RWPE1 (cell line): ENCODE data around the gene NAA16.

Source experiments
- CTCF ChIA-PET: fragments of 350-600 bp; sonication (Branson Sonifier 250); formaldehyde crosslinking; extraction: SDS; loops from one replicate; lab custom pipeline; 2021; lab: Yijun Ruan, JAX
- POLR2A ChIA-PET: fragments of 400-600 bp; formaldehyde crosslinking; extraction: SDS; loops from one replicate; lab custom pipeline; 2020; ENCODE audit warnings: antibody characterized with exemption; ENCODE audit not compliant: low non-redundant PET; lab: Yijun Ruan, JAX
- DNase-seq: peaks from one replicate; pipeline ENCODE4 v3.0.0; 2012; ENCODE audit warnings: low spot score
- H3K27ac ChIP-seq: fragments of 450-650 bp; 2 replicates; pipeline ENCODE4 v1.5.1; 2017
- CTCF ChIP-seq: fragments of 450-650 bp; conservative IDR thresholded peaks from 2 replicates; pipeline ENCODE4 v1.5.1; 2017; ENCODE audit warnings: low read depth, mild to moderate bottlenecking

The NAA16 gene

GRCh38 chr13:41310963-41311405, at the start of gene NAA16:
Gene NAA16, plus strand, starts transcription at chr13:41311267. Its CDS starts 262 bp downstream, at chr13:41311529.
- DNase-seq, result peak; percentile 93
- H3K27ac ChIP-seq, result peak within 1 kb of the TSS; percentile 94
- CTCF ChIA-PET, result no interaction called here
- TF ChIP-seq CTCF, result no peak
- POLR2A ChIA-PET, result no interaction called here

GRCh38 chr13:41263261-41263971, 47.7 kb upstream of the NAA16 start, which contains the start of gene MTRF1:
Gene MTRF1, minus strand, starts transcription at chr13:41263576. Its CDS starts 2,669 bp downstream, at chr13:41260907.
- DNase-seq, result peak; percentile 88
- peak within 1 kb of the TSS; percentile 79 for H3K27ac ChIP-seq
- POLR2A ChIA-PET, result no interaction called here
- TF ChIP-seq CTCF, result no peak
- CTCF ChIA-PET, result interaction anchor here (0.5 kb wide), 1 partner anchor 841 kb away, joined by 3 read pairs; no protein-coding TSS in a partner anchor

GRCh38 chr13:41267106-41267505, 44.0 kb upstream of the NAA16 start:
- POLR2A ChIA-PET, result no interaction called here
- CTCF ChIA-PET, result no interaction called here
- DNase-seq, result no peak

GRCh38 chr13:41268764-41269163, 42.3 kb upstream of the NAA16 start:
- ChIA-PET CTCF (interaction anchor here (0.6 to 1.6 kb wide), 2 partner anchors 16 to 195 kb away, joined by 4 read pairs; no protein-coding TSS in a partner anchor), POLR2A (no interaction called here)
- TF ChIP-seq CTCF, result no peak

More at GRCh38 chr13:41267106-41267505, 44.0 kb upstream of the NAA16 start:
- no peak for TF ChIP-seq CTCF
- no peak overlapping the region for H3K27ac ChIP-seq

GRCh38 chr13:41271456-41272285, 39.4 kb upstream of the NAA16 start:
- DNase-seq, result no peak
- no peak for TF ChIP-seq CTCF
- H3K27ac ChIP-seq, result no peak overlapping the region
- ChIA-PET CTCF (interaction anchor here (0.6 kb wide), 1 partner anchor 1158 kb away, joined by 3 read pairs; no protein-coding TSS in a partner anchor), POLR2A (no interaction called here)

More at GRCh38 chr13:41268764-41269163, 42.3 kb upstream of the NAA16 start:
- no peak overlapping the region for H3K27ac ChIP-seq
- no peak for DNase-seq

GRCh38 chr13:41273831-41274441, 37.1 kb upstream of the NAA16 start:
- DNase-seq, result no peak
- no peak for TF ChIP-seq CTCF
- ChIA-PET CTCF (no interaction called here), POLR2A (no interaction called here)
- H3K27ac ChIP-seq, result no peak overlapping the region
